GM18508 (cell line): ENCODE data around the gene EFCAB6.

Source experiments
- ATAC-seq: cut with Tn5 transposase; IDR thresholded peaks from one replicate; pipeline ENCODE4 v1.9.1; 2021; ENCODE audit warnings: moderate number of reproducible peaks; ENCODE audit not compliant: insufficient read depth, unreplicated experiment

The EFCAB6 gene

DNA sequence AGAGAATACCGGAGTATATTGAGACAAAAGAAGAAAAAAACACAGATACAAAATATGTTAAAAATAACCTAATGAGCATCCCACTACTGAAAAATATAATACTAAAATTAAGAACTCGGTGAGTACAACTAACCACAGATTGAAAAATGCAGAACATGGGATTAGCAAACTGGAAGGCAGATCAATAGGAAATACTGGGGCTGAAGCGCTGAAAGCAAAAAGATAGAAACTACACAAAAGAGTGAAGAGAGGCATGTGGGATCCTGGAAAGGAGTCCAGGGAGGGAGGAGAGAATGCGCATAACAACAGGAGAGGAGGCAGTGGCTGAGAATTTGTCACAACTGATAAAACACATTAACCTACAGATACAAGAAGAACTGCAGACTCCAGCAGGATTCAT lies 159.3 kb downstream of the EFCAB6 start:
- ATAC-seq = no peak

- no peak for ATAC-seq
Measured at GRCh38 chr22:43643387-43643786, 168.7 kb downstream of the EFCAB6 start.

DNA sequence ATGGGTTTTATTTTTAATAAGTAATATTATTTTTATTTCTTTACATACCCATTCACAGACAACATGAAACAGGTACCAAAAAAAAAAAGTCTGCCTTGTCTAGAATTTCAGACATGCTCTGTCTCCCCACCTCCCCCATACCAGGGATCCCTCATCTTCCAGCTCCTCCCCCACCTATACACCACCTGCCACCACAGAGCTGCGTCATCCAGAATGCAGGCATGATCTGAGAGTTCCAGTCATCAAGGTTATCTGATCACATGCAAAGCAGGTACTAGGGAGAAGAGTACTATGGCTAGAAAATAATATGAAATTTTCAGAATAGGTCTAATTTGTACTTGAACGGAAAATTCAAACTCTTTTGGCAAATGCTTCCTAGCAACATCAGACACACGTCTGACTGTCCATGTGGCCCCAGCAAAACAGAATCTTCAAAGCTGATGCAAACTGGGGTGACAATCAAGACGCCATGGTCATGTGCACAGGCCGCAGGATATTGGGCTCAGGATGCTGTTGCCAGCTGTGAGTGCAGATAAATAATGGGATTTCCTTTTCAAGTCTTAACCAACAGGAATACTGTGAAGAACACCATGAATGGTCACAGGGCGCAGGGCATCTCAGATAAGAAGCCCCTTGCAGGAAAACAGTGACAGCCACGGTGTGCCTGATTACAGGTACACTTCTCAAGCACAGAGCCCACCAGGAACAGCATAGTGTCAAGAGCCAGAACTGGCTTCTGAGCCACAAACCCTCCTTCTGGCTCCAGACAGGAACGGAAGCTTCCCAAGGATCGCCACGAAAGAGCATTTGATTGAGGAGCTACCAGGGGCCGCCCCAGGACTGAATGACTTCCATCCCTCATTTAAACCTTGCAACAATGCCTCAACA lies 169.5 kb downstream of the EFCAB6 start:
- no peak for ATAC-seq

- ATAC-seq = no peak
Measured at GRCh38 chr22:43639228-43639948, 172.7 kb downstream of the EFCAB6 start.

DNA sequence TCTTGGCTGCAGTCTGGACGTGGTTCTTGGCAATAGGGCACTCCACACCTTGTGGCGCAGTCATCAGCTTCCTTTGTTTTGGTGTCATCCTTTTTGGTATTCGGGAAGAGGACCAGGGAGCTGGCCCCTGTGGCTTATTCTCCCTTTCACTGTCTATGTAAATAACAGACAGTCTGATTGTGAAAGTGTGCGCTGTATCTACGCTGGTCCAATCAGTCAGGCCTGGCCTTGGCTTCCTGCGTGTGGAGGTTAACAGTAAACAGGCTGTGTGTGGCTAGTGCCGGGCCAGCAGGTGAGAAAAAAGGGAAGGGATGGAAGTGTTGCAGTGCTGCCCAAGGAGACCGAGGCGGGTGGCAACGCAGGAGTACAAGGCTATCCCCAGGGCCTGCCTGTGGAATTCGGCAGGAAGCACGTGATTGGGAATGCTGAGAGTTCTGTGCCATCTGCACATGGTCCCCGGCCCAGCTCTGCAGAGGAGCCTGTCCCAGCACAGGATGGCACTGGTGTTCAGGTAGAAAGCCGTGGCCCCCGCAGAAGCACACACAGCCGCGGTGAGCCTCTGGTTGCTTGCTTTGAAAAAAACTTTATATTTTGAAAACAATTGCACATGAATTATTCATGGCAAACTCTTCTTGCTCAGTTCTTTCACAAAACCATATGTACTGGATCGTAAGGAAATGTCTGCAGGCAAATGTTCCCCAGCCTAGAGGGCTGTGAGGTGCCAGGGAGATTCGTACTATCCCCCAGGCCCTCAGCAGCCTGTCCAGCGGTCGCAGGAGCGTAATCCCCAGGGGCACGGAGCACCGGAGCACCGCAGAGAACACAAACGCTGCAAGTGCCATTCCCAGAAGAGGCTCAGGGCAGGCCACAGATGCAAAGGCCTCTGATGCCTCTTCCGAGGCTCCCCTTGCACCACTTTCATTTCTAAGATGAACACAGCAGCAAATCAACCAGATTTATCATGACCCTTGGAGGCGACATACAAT lies 174.5 kb downstream of the EFCAB6 start:
- ATAC-seq = no peak

- ATAC-seq = no peak
Measured at GRCh38 chr22:43636086-43636485, 176.0 kb downstream of the EFCAB6 start.

DNA sequence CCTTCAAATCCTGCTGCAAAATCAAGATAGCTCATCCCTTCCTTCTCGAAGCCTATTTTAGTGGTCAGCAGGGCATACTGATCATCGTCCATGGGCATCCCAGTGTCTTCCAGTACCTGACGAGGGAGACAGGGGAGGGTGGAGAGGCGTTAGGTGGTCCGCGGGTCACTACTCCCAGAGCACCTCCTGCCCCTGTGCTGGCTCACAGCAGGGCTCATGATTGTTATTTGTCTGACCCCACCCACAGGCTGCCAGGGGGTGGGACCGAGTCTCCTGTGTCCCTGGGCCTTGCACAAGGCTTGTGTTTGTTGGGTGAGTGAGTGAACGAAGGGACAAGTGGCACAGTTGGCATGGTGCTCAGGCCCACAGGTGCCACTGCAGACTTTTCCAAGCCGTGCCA lies 177.0 kb downstream of the EFCAB6 start:
- no peak for ATAC-seq

GRCh38 chr22:43634316-43634715 lies 177.8 kb downstream of the EFCAB6 start:
- ATAC-seq = no peak

GRCh38 chr22:43633631-43634285 lies 178.3 kb downstream of the EFCAB6 start:
- no peak for ATAC-seq

DNA sequence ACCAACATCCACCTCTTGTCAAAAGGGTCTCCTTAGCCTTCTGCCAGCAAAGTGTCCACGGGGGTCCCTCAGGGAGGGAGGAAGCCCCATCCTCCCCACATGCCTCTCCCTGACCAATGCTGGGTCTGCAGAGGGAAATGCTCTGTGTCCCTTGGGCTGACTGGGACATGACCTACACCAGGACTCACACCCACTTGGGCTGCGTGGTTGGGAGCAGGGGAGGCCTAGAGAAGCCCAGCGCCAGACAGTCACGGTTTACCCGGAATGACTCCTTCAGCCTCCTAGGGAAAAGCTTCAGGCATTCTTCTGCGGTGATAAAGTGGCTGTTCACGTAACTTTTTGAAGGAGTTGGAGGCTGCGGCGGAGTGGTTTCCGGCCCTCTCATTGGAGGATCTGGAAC lies 180.3 kb downstream of the EFCAB6 start:
- ATAC-seq = no peak

DNA sequence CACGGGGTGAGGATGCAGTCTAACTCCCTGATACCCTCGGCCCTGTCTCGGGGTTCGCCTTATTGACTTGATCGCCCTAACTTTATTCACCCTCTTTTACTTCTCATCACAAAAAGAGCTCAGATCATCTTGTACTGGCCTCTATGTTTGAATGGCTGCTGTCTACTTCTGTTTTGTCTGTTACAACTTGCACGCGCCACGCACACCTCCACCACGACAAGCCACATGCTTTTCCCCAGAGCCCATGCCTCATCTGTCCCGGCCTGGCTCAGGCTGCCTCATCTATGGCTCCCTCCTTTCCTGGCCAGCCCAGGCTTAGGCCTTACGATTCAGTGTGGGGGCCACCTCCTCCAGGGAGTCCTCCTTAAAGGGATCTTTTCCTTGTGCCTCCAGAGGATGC lies 180.9 kb downstream of the EFCAB6 start:
- ATAC-seq = no peak

DNA sequence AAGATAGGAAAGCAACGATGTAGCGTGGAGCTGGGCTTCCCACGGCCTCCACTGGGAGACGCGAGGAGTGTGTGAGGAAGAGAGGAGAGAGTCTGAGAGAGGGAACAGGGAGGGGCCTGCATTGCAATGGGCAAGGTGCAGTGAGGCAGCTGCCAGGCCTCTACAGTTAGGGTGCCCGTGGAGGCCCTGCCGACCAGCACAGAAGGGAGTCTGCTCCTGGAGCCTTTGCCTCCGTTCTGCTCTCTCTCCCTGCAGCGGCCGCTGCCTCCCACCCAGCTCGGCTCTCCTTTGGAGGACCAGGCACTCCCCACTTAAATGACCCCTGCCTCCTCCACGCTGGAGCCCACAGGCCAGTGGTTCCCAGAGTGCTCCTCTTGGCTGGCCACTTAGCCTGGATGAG lies 181.7 kb downstream of the EFCAB6 start:
- no peak for ATAC-seq

DNA sequence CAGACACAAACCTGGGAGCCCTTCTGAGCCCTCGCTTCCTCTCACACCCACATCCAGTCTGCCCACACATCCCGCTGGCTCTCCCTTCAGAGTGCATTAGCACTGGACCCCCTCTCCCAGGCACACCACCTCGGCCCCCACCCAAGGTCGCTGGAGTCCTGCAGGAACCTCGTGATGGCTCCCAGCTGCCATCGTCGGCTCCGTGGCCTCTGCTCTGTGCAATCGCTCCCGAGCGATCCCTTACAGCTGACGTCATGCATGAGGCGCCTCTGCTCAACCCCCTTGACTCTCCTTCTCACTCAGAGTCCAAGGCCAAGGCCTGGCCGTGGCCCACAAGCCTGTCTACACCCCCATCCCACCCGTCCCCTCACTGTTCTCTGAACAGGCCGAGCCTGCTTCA lies 183.9 kb downstream of the EFCAB6 start:
- no peak for ATAC-seq

DNA sequence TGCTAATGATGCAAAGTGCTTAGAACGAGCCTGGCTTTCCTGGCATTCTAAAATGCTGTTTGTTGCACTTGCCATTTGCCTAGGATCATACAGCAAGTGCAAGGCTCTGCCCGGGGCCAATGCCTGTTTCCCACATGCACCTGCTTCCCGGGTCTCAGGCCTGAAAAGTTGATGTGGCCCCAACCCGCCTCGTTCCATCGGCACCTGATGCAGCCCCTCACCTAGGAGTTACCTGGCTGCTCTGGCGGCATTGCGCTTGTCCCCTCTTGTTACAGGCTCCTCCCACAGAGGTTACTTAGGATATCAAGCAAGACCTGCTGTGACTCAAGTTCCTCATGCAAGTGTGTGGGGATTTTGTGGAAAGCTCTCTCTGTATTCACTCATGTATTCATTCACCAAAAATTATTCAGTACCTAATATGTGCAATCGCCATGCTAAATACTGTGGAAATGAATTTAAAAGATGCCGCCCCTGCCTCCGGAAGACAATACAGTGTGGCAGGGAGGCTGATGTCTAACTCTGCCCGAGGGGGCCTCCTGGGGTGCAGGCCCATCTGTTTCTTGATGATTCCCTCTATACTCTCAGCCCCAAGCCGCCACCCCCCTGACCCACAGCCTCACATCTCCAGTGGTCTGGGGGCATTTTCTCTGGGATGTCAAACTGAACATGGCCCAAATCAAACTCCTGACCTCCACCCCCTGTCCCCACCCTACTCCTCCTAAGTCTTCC lies 184.5 kb downstream of the EFCAB6 start:
- ATAC-seq = no peak

DNA sequence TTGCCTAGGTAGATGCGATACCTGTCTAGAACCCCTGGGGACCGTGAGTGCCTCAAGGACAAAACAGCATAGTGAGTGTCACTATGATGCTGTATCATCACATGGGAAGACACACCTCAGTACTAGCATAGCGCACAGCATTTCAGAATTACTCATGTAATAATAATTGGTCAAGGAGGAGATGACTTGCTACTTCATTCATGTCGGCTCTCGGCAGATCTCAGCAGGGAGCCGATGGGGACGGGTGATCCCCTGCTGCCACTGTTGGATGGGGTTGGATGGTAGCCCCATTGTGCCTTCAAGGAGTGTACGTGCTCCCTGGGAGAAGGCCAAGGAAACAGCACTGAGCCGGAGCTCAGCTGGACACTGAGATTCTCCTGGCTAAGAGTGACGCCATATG lies 186.9 kb downstream of the EFCAB6 start:
- ATAC-seq = no peak

DNA sequence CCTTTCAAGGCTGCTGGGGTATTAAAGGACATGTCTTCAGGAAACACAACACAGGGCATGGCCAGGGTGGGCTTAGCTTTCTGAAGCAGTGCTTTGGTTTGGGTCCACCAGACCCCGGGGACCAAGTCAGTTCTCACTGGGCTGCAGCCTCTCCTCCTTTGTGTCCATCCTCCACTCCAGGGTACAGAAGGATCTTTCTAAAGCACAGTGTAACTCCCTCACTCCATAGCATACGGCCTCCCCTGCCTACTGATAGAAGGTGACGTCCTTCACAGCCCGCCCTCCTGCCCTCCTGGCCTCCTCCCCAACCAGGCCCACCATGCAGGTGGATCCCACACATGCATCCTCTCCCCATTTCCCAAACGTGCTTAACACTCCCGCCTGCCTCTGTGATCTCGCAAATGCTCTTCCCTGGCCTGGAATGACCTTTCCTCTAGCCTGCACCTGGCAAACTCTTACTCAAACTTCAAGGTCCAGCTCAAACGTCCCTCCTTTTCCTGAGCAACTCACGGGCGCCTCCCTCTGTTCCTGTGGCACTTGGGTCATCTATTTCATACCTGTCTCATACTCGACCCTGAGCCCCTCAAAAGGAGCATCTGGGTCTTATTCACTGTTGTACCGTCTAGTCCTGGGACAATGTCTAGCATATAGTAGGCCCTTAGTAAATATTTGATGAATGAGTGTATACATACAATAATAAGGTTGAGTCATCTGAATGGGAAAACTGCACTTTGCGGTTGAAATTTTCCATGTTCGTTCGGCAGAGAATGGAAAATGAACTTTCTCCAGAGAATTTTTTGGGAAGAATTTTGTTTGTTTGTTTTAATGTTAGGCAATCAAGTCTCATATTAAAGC lies 187.7 kb downstream of the EFCAB6 start:
- no peak for ATAC-seq

DNA sequence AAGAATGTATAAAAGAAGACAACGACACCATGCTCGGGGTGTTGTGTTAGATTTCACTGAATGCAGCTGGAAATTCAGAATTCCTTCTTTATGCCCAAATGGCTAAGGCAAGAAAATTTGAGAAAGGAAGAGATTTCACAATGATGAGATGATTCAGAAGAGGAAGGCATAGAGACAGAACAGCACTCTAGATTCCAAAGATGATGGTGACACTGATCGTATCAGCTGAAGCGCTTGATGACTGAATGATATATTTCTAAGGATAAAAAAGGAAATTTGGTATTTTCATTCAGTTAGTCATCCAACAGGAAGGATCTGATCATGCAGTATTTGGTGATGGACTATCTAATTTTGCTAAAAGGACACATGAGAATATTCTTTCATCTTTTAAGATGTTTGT lies 189.2 kb downstream of the EFCAB6 start:
- no peak for ATAC-seq

DNA sequence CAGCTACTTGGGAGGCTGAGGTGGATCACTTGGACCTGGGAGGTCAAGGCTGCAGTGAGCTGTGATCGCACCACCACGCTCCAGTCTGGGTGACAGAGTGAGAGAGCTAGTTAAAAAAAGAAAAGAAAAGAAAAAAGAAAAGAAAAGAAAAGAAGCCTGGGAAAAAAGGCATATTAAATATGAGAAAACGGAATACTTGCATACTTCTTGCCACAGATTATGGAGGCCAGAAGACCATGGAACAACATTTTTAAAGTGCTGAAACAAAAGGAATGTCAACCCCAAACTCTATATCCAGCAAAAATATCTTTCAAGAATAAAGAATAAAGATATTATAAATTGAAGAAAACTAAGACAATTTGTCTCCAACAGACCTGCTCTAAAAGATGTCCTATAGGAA lies 191.9 kb downstream of the EFCAB6 start:
- no peak for ATAC-seq

- ATAC-seq = no peak
Measured at GRCh38 chr22:43618517-43618916, 193.6 kb downstream of the EFCAB6 start.
